ENCODE measurements around the gene PFKP.

DNA sequence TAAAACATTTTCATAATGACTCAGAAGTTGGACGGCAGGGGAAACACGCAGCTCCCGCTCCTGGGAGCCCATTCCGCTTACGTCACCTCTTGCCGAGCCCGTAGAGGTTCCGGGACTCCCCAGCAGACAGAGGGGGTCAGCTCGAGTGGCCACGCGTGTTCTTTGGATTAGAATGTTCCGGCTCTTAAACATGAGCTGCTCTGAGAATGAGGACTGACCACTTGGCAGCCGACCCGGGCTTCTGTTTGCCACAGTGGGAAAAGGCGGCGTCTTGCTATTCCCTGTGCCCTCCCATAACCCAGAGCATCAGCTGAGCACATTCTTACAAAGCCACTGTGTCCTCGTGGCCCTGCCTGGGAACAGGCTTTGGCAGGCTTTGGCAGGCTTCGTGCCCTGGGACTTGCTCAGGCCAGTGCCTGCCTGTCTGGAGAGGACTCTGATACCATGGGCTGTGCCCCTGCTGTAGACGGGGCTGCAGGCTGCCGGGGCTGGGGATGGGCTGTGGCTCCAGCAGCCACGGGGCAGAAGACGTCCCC, 40.1 kb downstream of the PFKP start:
- TF ChIP-seq POLR2A (IDR thresholded peaks at IDR 0.05), result no peak
- TF ChIP-seq, protein P1, sequence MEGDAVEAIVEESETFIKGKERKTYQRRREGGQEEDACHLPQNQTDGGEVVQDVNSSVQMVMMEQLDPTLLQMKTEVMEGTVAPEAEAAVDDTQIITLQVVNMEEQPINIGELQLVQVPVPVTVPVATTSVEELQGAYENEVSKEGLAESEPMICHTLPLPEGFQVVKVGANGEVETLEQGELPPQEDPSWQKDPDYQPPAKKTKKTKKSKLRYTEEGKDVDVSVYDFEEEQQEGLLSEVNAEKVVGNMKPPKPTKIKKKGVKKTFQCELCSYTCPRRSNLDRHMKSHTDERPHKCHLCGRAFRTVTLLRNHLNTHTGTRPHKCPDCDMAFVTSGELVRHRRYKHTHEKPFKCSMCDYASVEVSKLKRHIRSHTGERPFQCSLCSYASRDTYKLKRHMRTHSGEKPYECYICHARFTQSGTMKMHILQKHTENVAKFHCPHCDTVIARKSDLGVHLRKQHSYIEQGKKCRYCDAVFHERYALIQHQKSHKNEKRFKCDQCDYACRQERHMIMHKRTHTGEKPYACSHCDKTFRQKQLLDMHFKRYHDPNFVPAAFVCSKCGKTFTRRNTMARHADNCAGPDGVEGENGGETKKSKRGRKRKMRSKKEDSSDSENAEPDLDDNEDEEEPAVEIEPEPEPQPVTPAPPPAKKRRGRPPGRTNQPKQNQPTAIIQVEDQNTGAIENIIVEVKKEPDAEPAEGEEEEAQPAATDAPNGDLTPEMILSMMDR (IDR thresholded peaks at IDR 0.05), result no peak
